Tongue (tissue), 2 donors: ENCODE data around the gene EFNA4. TPM values are rescaled to one million over a fixed set of nuclear protein-coding genes. Genes with fewer than 3 reads are reported as not detected.
A peak's percentile ranks its signal among the peaks of the same experiment; 100 is the strongest.

Experiments used
- DNase-seq: peaks from one replicate; pipeline ENCODE4 v3.0.0-alpha.2; 2015
- total RNA-seq: library from RNA; depleted of rRNA; stranded (reverse); fragments of >200 nt; gene quantifications from one replicate; pipeline ENCODE4 v1.2.3, GENCODE V29; 2014

The EFNA4 gene
- total RNA-seq = 5.0 TPM

- peak; percentile 94 for DNase-seq
Observed at GRCh38 chr1:155063550-155064110, at the start of gene EFNA4. Gene EFNA4, plus strand, starts transcription at chr1:155063740. Its CDS starts 84 bp downstream, at chr1:155063824.

- no peak for DNase-seq
Observed at GRCh38 chr1:155014709-155015508, 48.6 kb upstream of the EFNA4 start.

GRCh38 chr1:155015527-155016230, 47.9 kb upstream of the EFNA4 start:
- DNase-seq = no peak

GRCh38 chr1:155016231-155016831, 47.2 kb upstream of the EFNA4 start:
- no peak for DNase-seq

GRCh38 chr1:155017041-155017945, 46.2 kb upstream of the EFNA4 start:
- peak; percentile 93 for DNase-seq

GRCh38 chr1:155017946-155018316, 45.6 kb upstream of the EFNA4 start:
- DNase-seq = no peak

- DNase-seq = no peak
Observed at GRCh38 chr1:155018617-155019348, 44.8 kb upstream of the EFNA4 start.

- no peak for DNase-seq
Observed at GRCh38 chr1:155019377-155020245, 43.9 kb upstream of the EFNA4 start.

GRCh38 chr1:155022136-155022926, 41.2 kb upstream of the EFNA4 start:
- DNase-seq = no peak

GRCh38 chr1:155022927-155023236, 40.7 kb upstream of the EFNA4 start:
- no peak for DNase-seq

- DNase-seq = no peak
Observed at GRCh38 chr1:155023627-155024026, 39.9 kb upstream of the EFNA4 start.

- DNase-seq = no peak
Observed at GRCh38 chr1:155024315-155024714, 39.2 kb upstream of the EFNA4 start.

- no peak for DNase-seq
Observed at GRCh38 chr1:155026154-155026553, 37.4 kb upstream of the EFNA4 start.

GRCh38 chr1:155026588-155026987, 37.0 kb upstream of the EFNA4 start:
- DNase-seq = no peak

GRCh38 chr1:155029513-155030242, 33.9 kb upstream of the EFNA4 start:
- no peak for DNase-seq

GRCh38 chr1:155030243-155030795, 33.2 kb upstream of the EFNA4 start:
- no peak for DNase-seq

GRCh38 chr1:155030899-155031298, 32.6 kb upstream of the EFNA4 start:
- DNase-seq = no peak

GRCh38 chr1:155032886-155033285, 30.7 kb upstream of the EFNA4 start:
- no peak for DNase-seq
